ENCODE measurements around the gene NUCKS1.
"Not testable (repeated sequence)": the region's sequence is repeated elsewhere in the genome, so short reads cannot be mapped to it uniquely, and the experiment has no call there.

The NUCKS1 gene

GRCh38 chr1:205729945-205730610, 19.9 kb downstream of the NUCKS1 start:
- no peak for DNase-seq (ENCODE audit: low spot score)

- no peak for DNase-seq (ENCODE audit: low spot score)
Observed at GRCh38 chr1:205726619-205727125, 23.3 kb downstream of the NUCKS1 start.

GRCh38 chr1:205725514-205725913, 24.5 kb downstream of the NUCKS1 start:
- DNase-seq (ENCODE audit: low spot score) = no peak

- DNase-seq (ENCODE audit: low spot score) = not testable (repeated sequence)
Observed at GRCh38 chr1:205720740-205721139, 29.2 kb downstream of the NUCKS1 start.

- no peak for DNase-seq (ENCODE audit: low spot score)
Observed at GRCh38 chr1:205719762-205720161, 30.2 kb downstream of the NUCKS1 start.

- DNase-seq (ENCODE audit: low spot score) = no peak
Observed at GRCh38 chr1:205719015-205719414, 31.0 kb downstream of the NUCKS1 start.

GRCh38 chr1:205716371-205717132, 33.4 kb downstream of the NUCKS1 start:
- no peak for DNase-seq (ENCODE audit: low spot score)

GRCh38 chr1:205715628-205716027, 34.4 kb downstream of the NUCKS1 start:
- no peak for DNase-seq (ENCODE audit: low spot score)

GRCh38 chr1:205714906-205715246, 35.1 kb downstream of the NUCKS1 start:
- DNase-seq (ENCODE audit: low spot score) = no peak

GRCh38 chr1:205714190-205714905, 35.6 kb downstream of the NUCKS1 start:
- DNase-seq (ENCODE audit: low spot score) = no peak

- DNase-seq (ENCODE audit: low spot score) = peak; percentile 60
Observed at GRCh38 chr1:205711105-205712048, 38.6 kb downstream of the NUCKS1 start.

- DNase-seq (ENCODE audit: low spot score) = no peak
Observed at GRCh38 chr1:205710201-205711062, 39.5 kb downstream of the NUCKS1 start.

GRCh38 chr1:205709640-205710039, 40.3 kb downstream of the NUCKS1 start:
- DNase-seq (ENCODE audit: low spot score) = no peak

- no peak for DNase-seq (ENCODE audit: low spot score)
Observed at GRCh38 chr1:205709059-205709398, 41.0 kb downstream of the NUCKS1 start.

- no peak for DNase-seq (ENCODE audit: low spot score)
Observed at GRCh38 chr1:205706601-205707502, 43.1 kb downstream of the NUCKS1 start.

- DNase-seq (ENCODE audit: low spot score) = no peak
Observed at GRCh38 chr1:205704903-205705302, 45.1 kb downstream of the NUCKS1 start.

GRCh38 chr1:205703072-205703471, 46.9 kb downstream of the NUCKS1 start:
- DNase-seq (ENCODE audit: low spot score) = peak; percentile 53

- no peak for DNase-seq (ENCODE audit: low spot score)
Observed at GRCh38 chr1:205701891-205702290, 48.1 kb downstream of the NUCKS1 start.

GRCh38 chr1:205701420-205701819, 48.6 kb downstream of the NUCKS1 start:
- no peak for DNase-seq (ENCODE audit: low spot score)
